Measurements from ENCODE around the gene ATXN10.

ATXN10 gene

GRCh38 chr22:45868571-45869339 is 197.1 kb downstream of the ATXN10 start:
- no peak for DNase-seq (ENCODE audit: low read depth)
- H3K4me3 ChIP-seq (ENCODE audit: low read depth, low read length): no peak overlapping the region
- TF ChIP-seq, protein P1, sequence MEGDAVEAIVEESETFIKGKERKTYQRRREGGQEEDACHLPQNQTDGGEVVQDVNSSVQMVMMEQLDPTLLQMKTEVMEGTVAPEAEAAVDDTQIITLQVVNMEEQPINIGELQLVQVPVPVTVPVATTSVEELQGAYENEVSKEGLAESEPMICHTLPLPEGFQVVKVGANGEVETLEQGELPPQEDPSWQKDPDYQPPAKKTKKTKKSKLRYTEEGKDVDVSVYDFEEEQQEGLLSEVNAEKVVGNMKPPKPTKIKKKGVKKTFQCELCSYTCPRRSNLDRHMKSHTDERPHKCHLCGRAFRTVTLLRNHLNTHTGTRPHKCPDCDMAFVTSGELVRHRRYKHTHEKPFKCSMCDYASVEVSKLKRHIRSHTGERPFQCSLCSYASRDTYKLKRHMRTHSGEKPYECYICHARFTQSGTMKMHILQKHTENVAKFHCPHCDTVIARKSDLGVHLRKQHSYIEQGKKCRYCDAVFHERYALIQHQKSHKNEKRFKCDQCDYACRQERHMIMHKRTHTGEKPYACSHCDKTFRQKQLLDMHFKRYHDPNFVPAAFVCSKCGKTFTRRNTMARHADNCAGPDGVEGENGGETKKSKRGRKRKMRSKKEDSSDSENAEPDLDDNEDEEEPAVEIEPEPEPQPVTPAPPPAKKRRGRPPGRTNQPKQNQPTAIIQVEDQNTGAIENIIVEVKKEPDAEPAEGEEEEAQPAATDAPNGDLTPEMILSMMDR (IDR thresholded peaks at IDR 0.05; ENCODE audit: insufficient read depth, low read depth, low read length, missing control alignments): no peak

GRCh38 chr22:45869340-45869847 is 197.8 kb downstream of the ATXN10 start:
- H3K4me3 ChIP-seq (ENCODE audit: low read depth, low read length): no peak overlapping the region
- DNase-seq (ENCODE audit: low read depth): no peak
- TF ChIP-seq, protein P1 (IDR thresholded peaks at IDR 0.05; ENCODE audit: insufficient read depth, low read depth, low read length, missing control alignments): no peak

DNA sequence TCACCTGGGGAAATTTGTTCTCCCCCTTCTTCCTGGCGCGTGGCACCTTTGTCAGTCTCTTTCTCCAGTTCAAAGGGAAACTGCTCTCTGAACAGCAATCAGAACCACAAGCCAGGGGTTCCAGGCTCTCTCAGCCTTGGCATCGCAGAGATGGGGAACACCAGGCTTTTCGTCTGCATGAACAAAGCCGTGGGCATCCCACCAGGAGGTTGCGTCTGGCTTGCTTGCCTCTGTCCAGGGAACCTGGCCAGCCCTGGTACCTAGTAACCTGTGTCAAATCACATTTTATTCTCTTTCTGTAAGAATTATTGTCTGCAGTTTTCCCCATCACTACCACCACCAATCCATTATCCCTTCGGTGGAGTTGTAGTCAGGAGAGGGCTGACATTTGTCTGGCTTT is 198.4 kb downstream of the ATXN10 start:
- TF ChIP-seq, protein P1 (IDR thresholded peaks at IDR 0.05; ENCODE audit: insufficient read depth, low read depth, low read length, missing control alignments): no peak
- H3K4me3 ChIP-seq (ENCODE audit: low read depth, low read length): no peak overlapping the region
- no peak for DNase-seq (ENCODE audit: low read depth)

DNA sequence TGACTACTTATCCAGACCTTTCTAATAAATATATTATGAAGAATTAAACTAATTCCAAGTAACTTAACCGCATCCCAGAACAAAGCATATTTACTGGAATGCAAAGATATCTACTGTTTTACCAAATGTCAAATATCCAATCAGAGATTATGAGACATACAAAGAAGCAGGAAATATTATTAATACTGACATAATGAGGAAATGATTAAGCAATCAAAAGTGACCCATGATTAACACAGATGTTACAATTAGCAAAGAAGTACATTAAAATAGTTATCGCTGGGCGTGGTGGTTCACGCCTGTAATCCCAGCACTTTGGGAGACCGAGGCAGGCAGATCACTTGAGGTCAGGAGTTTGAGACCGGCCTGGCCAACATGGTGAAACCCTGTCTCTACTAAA is 200.1 kb downstream of the ATXN10 start:
- H3K4me3 ChIP-seq (ENCODE audit: low read depth, low read length): no peak overlapping the region
- DNase-seq (ENCODE audit: low read depth): no peak
- TF ChIP-seq, protein P1 (IDR thresholded peaks at IDR 0.05; ENCODE audit: insufficient read depth, low read depth, low read length, missing control alignments): no peak

DNA sequence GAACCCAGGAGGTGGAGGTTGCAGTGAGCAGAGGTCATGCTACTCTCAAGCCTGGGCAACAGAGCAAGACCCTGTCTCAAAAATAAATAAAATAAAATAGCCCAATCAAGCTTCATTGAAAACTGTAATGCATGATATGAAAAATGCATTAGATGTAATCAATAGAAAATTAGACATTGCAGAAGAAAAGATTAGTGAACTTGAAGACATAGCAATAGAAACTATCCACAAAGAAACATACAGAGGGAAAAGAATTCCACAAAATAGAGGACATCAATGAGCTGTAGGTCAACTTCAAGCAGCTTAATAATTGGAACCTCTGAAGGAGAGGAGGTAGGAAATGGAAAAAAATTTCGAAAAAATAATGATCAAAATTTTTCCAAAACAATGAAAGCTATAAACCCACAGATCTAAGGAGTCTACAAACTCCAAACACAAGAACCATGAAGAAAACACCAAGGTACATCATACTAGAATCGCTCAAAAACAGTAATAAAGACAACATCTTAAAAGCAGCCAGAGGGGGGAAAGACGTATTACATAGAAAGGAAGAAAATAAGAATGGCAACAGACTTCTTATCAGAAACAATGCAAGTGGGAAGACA is 201.1 kb downstream of the ATXN10 start:
- no peak for DNase-seq (ENCODE audit: low read depth)
- no peak overlapping the region for H3K4me3 ChIP-seq (ENCODE audit: low read depth, low read length)
- TF ChIP-seq, protein P1 (IDR thresholded peaks at IDR 0.05; ENCODE audit: insufficient read depth, low read depth, low read length, missing control alignments): no peak

GRCh38 chr22:45876136-45877035 is 204.8 kb downstream of the ATXN10 start:
- TF ChIP-seq, protein P1 (IDR thresholded peaks at IDR 0.05; ENCODE audit: insufficient read depth, low read depth, low read length, missing control alignments): no peak
- H3K4me3 ChIP-seq (ENCODE audit: low read depth, low read length): no peak overlapping the region
- no peak for DNase-seq (ENCODE audit: low read depth)

Measured in GM12865 (cell line).